Panc1 (cell line): ENCODE measurements around the gene TREML1. TPM values are rescaled to one million over a fixed set of nuclear protein-coding genes. Genes with fewer than 3 reads are reported as not detected.

Experiments
- ATAC-seq: fragments of 200-7000 bp; cut with Tn5 transposase; 2 replicates; pipeline ENCODE4 v1.9.1; 2020; ENCODE audit warnings: mild to moderate bottlenecking, moderate library complexity
- BruUV-seq: library from RNA; stranded (reverse); fragments of 400-500 nt; replicated peaks from 2 replicates; lab custom pipeline; 2021; lab: Mats Ljungman, UMichigan
- CTCF ChIA-PET: fragments of 300-600 bp; sonication (Branson Sonifier 250); formaldehyde crosslinking; loops from one replicate; lab custom pipeline; 2022; ENCODE audit warnings: antibody characterized with exemption; lab: Charles Lee
- POLR2A ChIA-PET: fragments of 300-600 bp; sonication (Branson Sonifier 250); formaldehyde crosslinking; loops from one replicate; lab custom pipeline; 2022; ENCODE audit warnings: antibody characterized with exemption; lab: Charles Lee
- DNase-seq: peaks from one replicate; pipeline ENCODE4 v3.0.0-alpha.2; 2010; ENCODE audit warnings: low read depth, low spot score
- H3K27ac ChIP-seq: 2 replicates; pipeline ENCODE4 v1.5.1; 2011; ENCODE audit warnings: mild to moderate bottlenecking, low read length, inconsistent platforms
- H3K27me3 ChIP-seq: fragments of 200-500 bp; sonication (Bioruptor generic); 2 replicates; pipeline ENCODE4 v1.6.0; 2014; ENCODE audit warnings: low read length, inconsistent platforms; ENCODE audit not compliant: control insufficient read depth, insufficient read depth
- H3K36me3 ChIP-seq: fragments of 200-500 bp; sonication (Bioruptor generic); 2 replicates; pipeline ENCODE4 v1.5.1; 2014; ENCODE audit warnings: inconsistent platforms, mild to moderate bottlenecking, low read length, moderate library complexity; ENCODE audit not compliant: control insufficient read depth, insufficient read depth
- H3K4me1 ChIP-seq: 2 replicates; pipeline ENCODE4 v1.5.1; 2011; ENCODE audit warnings: inconsistent platforms, mild to moderate bottlenecking, low read length, moderate library complexity; ENCODE audit not compliant: control insufficient read depth, insufficient read depth
- H3K4me3 ChIP-seq, 2 experiments: 2 replicates each; pipeline ENCODE4 v1.5.1; 2011 to 2012; ENCODE audit warnings: low read depth in 2 of 2, low read length in 2 of 2, mild to moderate bottlenecking in 2 of 2, inconsistent platforms in 1 of 2, moderate library complexity in 1 of 2
- H3K9me3 ChIP-seq: fragments of 200-500 bp; sonication (Bioruptor generic); 2 replicates; pipeline ENCODE4 v1.5.1; 2014; ENCODE audit warnings: low read depth, mild to moderate bottlenecking, inconsistent platforms, low read length, moderate library complexity; ENCODE audit not compliant: control insufficient read depth, insufficient read depth
- CTCF ChIP-seq: fragments of 450-650 bp; IDR thresholded peaks from 2 replicates; pipeline ENCODE4 v1.5.1; 2017; ENCODE audit warnings: mild to moderate bottlenecking
- POLR2AphosphoS5 ChIP-seq: IDR thresholded peaks from 2 replicates; pipeline ENCODE4 v1.6.1; 2012; ENCODE audit warnings: mild to moderate bottlenecking, low read depth, low read length, moderate library complexity
- REST ChIP-seq, 2 experiments: IDR thresholded peaks; 2 replicates each; pipeline ENCODE4 v1.6.1; 2011 to 2012; ENCODE audit warnings: low read depth in 2 of 2, control low read depth in 1 of 2, low read length in 1 of 2, mild to moderate bottlenecking in 1 of 2, moderate library complexity in 1 of 2; ENCODE audit not compliant: insufficient read depth in 1 of 2
- SIN3A ChIP-seq: IDR thresholded peaks from 2 replicates; pipeline ENCODE4 v1.6.1; 2012; ENCODE audit warnings: low read depth, mild to moderate bottlenecking, low read length, moderate library complexity, borderline replicate concordance; ENCODE audit not compliant: insufficient read depth
- TCF7L2 ChIP-seq: IDR thresholded peaks from 2 replicates; pipeline ENCODE4 v1.6.1; 2011; ENCODE audit warnings: mild to moderate bottlenecking, low read depth, low read length, inconsistent platforms
- in situ Hi-C: cut with HindIII; loops from 2 replicates; pipeline ENCODE4 v1.10.0; 2016; ENCODE audit warnings: low sequenced_read_pairs, low pct_unique_long_range_greater_than_20kb
- intact Hi-C: fragments of 100-400 bp; cut with micrococcal nuclease; formaldehyde crosslinking; loops from one replicate; pipeline ENCODE4 v1.10.0; 2022; ENCODE audit not compliant: unreplicated experiment
- total RNA-seq: library from RNA; stranded (reverse); gene quantifications from one replicate; pipeline ENCODE4 v1.2.1, GENCODE V29; 2021; ENCODE audit not compliant: unreplicated experiment

TREML1 gene
- total RNA-seq, 1 experiment from 2014 or later = not detected

DNA sequence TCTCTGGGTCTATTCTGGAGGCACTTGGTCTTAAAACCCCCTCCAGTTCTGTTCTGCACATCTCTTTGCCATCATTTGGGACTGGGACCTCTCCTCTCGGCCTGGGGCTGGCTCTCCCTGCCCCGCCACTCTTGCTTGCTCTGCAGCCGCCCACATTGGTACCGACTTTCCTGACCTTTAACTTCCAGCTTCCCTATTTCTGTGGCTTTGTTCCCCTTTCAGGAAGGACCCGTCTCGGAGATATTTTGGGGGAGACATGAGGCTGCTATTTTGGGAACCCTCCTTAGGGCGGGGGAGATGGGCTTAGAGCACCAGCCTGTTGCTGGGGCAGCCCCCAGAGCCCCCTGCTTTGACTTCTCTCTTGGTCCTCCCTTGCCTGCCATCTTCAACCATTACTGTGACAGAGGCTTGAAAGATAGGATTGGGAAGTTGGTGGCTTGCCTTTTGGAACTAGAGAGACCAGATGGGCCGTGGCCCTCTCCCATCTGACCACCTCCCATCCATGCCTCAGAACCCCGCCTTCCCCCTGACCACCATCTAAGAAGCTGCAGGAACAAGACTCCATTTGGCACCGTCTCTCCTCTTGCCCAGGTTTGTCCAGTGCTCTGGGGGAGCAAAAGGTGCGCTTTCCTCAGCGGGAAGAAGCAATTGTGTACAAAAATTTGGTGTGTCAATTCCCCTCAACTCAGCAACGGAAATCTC is 7.9 kb upstream of the TREML1 start:
- no peak for ATAC-seq
- Histone ChIP-seq H3K36me3 (no peaks in the 10 kb centered on the region), H3K4me3 (no peak overlapping the region), H3K9me3 (no peaks in the 10 kb centered on the region), H3K4me1 (no peaks in the 10 kb centered on the region), H3K27ac (no peak overlapping the region), H3K27me3 (peaks cover 7% of the 10 kb centered on the region; the same call in 1 of the 2 replicates)
- in situ Hi-C loops = no loop called here
- DNase-seq = no peak
- CTCF ChIA-PET = no interaction called here
- BruUV-seq = no TSS peak
- POLR2A ChIA-PET = no interaction called here
- intact Hi-C loops = loop anchor here (10.0 kb wide), 1 partner anchor 57 kb away; no protein-coding TSS in a partner anchor
- no peak for TF ChIP-seq REST (IDR thresholded peaks at IDR 0.05; ENCODE audit: insufficient read depth in 1 of 2, low read depth in 2 of 2, low read length in 1 of 2)

- Histone ChIP-seq H3K4me1 (no peaks in the 10 kb centered on the region), H3K4me3 (no peak overlapping the region), H3K27ac (no peak overlapping the region), H3K27me3 (peaks cover 5% of the 10 kb centered on the region; the same call in 1 of the 2 replicates), H3K9me3 (no peaks in the 10 kb centered on the region), H3K36me3 (no peaks in the 10 kb centered on the region)
- in situ Hi-C loops (no loop called here), intact Hi-C loops (loop anchor here (10.0 kb wide), 1 partner anchor 57 kb away; no protein-coding TSS in a partner anchor)
- POLR2A ChIA-PET = no interaction called here
- CTCF ChIA-PET = no interaction called here
- ATAC-seq = no peak
- DNase-seq = no peak
- no TSS peak for BruUV-seq
- no peak for TF ChIP-seq POLR2AphosphoS5
- no peak for TF ChIP-seq TCF7L2
- no peak for TF ChIP-seq CTCF
- TF ChIP-seq SIN3A = no peak
- TF ChIP-seq REST (IDR thresholded peaks at IDR 0.05; ENCODE audit: insufficient read depth in 1 of 2, low read depth in 2 of 2, low read length in 1 of 2) = no peak
Observed at GRCh38 chr6:41161380-41161779, 7.2 kb upstream of the TREML1 start.
